HepG2 (cell line): ENCODE data around the gene DGAT2. TPM values are rescaled to one million over a fixed set of nuclear protein-coding genes. Genes with fewer than 3 reads are reported as not detected.
A peak's percentile ranks its signal among the peaks of the same experiment; 100 is the strongest.

ENCODE experiments used
- ARID4A ChIP-seq: sonication (generic); formaldehyde crosslinking; IDR thresholded peaks from 2 replicates; pipeline ENCODE4 v1.5.0; 2020; ENCODE audit warnings: mild to moderate bottlenecking, missing genetic modification reagents, borderline replicate concordance
- ATAD3A ChIP-seq: sonication (generic); formaldehyde crosslinking; IDR thresholded peaks from 2 replicates; pipeline ENCODE4 v1.4.0; 2020; ENCODE audit warnings: missing genetic modification reagents
- CENPT ChIP-seq: sonication (generic); formaldehyde crosslinking; IDR thresholded peaks from 2 replicates; pipeline ENCODE4 v1.8.0; 2022; ENCODE audit warnings: low read depth, mild to moderate bottlenecking, moderate library complexity, missing genetic modification reagents
- MEF2D ChIP-seq: sonication (generic); formaldehyde crosslinking; IDR thresholded peaks from 2 replicates; pipeline ENCODE4 v1.5.1; 2020; ENCODE audit warnings: mild to moderate bottlenecking, missing genetic modification reagents
- MLXIP ChIP-seq: sonication (generic); formaldehyde crosslinking; IDR thresholded peaks from 2 replicates; pipeline ENCODE4 v1.9.0; 2021; ENCODE audit warnings: missing genetic modification reagents, borderline replicate concordance
- PHF21A ChIP-seq: sonication (generic); formaldehyde crosslinking; IDR thresholded peaks from 2 replicates; pipeline ENCODE4 v1.5.0; 2020; ENCODE audit warnings: mild to moderate bottlenecking, missing genetic modification reagents
- RFXAP ChIP-seq: sonication (generic); formaldehyde crosslinking; IDR thresholded peaks from 2 replicates; pipeline ENCODE4 v1.4.0; 2020; ENCODE audit warnings: missing genetic modification reagents, borderline replicate concordance
- ZNF282 ChIP-seq: fragments of 450-650 bp; IDR thresholded peaks from 2 replicates; pipeline ENCODE4 v1.6.1; 2018; ENCODE audit not compliant: partially characterized antibody
- ZNF709 ChIP-seq: sonication (generic); formaldehyde crosslinking; IDR thresholded peaks from 2 replicates; pipeline ENCODE4 v1.5.0; 2020; ENCODE audit warnings: mild to moderate bottlenecking, missing genetic modification reagents
- ZNF710 ChIP-seq: sonication (generic); formaldehyde crosslinking; IDR thresholded peaks from 2 replicates; pipeline ENCODE4 v1.5.0; 2020; ENCODE audit warnings: mild to moderate bottlenecking, missing genetic modification reagents, borderline replicate concordance
- ZSCAN30 ChIP-seq: sonication (generic); formaldehyde crosslinking; IDR thresholded peaks from 2 replicates; pipeline ENCODE4 v1.5.0; 2020; ENCODE audit warnings: mild to moderate bottlenecking, missing genetic modification reagents
- polyA plus RNA-seq, 8 experiments: library from polyadenylated mRNA; depleted of rRNA in 3 of 8; stranded (reverse) in 7 of 8; unstranded in 1 of 8; fragments of >200 nt; fragmentation: Illumina TruSeq in 4 of 8; extraction: Trizol in 4 of 8; gene quantifications; 2 replicates each; pipeline versions ENCODE4 v1.2.1 to v1.2.3, GENCODE V29; 2011 to 2016; ENCODE audit warnings: low read depth in 4 of 8, missing spikeins in 1 of 8, mixed read lengths in 1 of 8; ENCODE audit not compliant: insufficient read depth in 1 of 8
- total RNA-seq, 5 experiments: library from RNA; depleted of rRNA; stranded (reverse); fragments of >200 nt; fragmentation: Illumina TruSeq; extraction: Trizol; gene quantifications; 2 replicates each; pipeline ENCODE4 v1.2.3, GENCODE V29; 2016; ENCODE audit warnings: low read depth in 1 of 5
- TF ChIP-seq, protein P1 (sequence below): sonication (generic); formaldehyde crosslinking; IDR thresholded peaks from 2 replicates; pipeline ENCODE4 v1.4.0; 2020; ENCODE audit warnings: missing genetic modification reagents, borderline replicate concordance
- TF ChIP-seq, protein P2 (sequence below): sonication (generic); formaldehyde crosslinking; IDR thresholded peaks from 2 replicates; pipeline ENCODE4 v1.8.0; 2022; ENCODE audit warnings: mild to moderate bottlenecking, missing genetic modification reagents, moderate library complexity

Gene DGAT2
- total and polyA plus RNA-seq, 2 of the 13 experiments (the other 11 are each of a cell fraction or from before 2014, with no cell fraction given): 39.0 to 65.6 TPM

DNA sequence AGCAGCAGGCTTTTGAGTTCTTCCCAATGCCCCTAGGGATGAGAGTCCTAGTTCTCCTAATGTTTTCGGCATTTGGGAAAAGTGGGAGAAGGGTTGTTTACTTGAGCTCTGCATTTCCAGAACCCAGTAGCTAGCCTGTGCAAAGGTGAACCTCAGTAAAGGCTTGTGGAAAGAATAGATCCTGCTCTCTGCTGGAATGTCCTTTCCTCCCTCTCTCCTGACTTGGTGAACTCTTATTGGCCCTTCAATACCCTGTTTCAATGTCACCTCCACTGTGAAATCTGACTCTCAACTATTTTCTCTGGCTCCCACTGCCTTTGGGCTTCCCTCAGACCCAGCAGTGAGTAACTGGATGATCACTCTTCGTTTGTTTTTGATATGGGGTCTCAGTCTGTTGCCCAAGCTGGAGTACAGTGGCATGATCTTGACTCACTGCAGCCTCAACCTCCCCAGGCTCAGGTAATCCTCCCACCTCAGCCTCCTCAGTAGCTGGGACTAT lies 44.0 kb downstream of the DGAT2 start (continued):
- TF ChIP-seq ZSCAN30 (CRISPR knock-in tag): no peak
- TF ChIP-seq PHF21A (CRISPR knock-in tag): peak; percentile 73; the same call in 1 of the 2 replicates
- no peak for TF ChIP-seq MLXIP (CRISPR knock-in tag)
- TF ChIP-seq, protein P1, sequence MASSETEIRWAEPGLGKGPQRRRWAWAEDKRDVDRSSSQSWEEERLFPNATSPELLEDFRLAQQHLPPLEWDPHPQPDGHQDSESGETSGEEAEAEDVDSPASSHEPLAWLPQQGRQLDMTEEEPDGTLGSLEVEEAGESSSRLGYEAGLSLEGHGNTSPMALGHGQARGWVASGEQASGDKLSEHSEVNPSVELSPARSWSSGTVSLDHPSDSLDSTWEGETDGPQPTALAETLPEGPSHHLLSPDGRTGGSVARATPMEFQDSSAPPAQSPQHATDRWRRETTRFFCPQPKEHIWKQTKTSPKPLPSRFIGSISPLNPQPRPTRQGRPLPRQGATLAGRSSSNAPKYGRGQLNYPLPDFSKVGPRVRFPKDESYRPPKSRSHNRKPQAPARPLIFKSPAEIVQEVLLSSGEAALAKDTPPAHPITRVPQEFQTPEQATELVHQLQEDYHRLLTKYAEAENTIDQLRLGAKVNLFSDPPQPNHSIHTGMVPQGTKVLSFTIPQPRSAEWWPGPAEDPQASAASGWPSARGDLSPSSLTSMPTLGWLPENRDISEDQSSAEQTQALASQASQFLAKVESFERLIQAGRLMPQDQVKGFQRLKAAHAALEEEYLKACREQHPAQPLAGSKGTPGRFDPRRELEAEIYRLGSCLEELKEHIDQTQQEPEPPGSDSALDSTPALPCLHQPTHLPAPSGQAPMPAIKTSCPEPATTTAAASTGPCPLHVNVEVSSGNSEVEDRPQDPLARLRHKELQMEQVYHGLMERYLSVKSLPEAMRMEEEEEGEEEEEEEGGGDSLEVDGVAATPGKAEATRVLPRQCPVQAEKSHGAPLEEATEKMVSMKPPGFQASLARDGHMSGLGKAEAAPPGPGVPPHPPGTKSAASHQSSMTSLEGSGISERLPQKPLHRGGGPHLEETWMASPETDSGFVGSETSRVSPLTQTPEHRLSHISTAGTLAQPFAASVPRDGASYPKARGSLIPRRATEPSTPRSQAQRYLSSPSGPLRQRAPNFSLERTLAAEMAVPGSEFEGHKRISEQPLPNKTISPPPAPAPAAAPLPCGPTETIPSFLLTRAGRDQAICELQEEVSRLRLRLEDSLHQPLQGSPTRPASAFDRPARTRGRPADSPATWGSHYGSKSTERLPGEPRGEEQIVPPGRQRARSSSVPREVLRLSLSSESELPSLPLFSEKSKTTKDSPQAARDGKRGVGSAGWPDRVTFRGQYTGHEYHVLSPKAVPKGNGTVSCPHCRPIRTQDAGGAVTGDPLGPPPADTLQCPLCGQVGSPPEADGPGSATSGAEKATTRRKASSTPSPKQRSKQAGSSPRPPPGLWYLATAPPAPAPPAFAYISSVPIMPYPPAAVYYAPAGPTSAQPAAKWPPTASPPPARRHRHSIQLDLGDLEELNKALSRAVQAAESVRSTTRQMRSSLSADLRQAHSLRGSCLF (CRISPR knock-in tag): no peak
- no peak for TF ChIP-seq RFXAP
- TF ChIP-seq ZNF710 (CRISPR knock-in tag): peak; percentile 88
- no peak for TF ChIP-seq ZNF282
- TF ChIP-seq, protein P2, sequence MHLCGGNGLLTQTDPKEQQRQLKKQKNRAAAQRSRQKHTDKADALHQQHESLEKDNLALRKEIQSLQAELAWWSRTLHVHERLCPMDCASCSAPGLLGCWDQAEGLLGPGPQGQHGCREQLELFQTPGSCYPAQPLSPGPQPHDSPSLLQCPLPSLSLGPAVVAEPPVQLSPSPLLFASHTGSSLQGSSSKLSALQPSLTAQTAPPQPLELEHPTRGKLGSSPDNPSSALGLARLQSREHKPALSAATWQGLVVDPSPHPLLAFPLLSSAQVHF (CRISPR knock-in tag): no peak
- no peak for TF ChIP-seq ZNF709
- TF ChIP-seq CENPT (CRISPR knock-in tag): no peak
- TF ChIP-seq ATAD3A: no peak
- no peak; the same call in 1 of the 2 replicates for TF ChIP-seq ARID4A (CRISPR knock-in tag)
- no peak for TF ChIP-seq MEF2D (CRISPR knock-in tag)
